K562 (cell line): ENCODE measurements around the gene CACNG3. TPM values are rescaled to one million over a fixed set of nuclear protein-coding genes. Genes with fewer than 3 reads are reported as not detected.
"Not testable (repeated sequence)": the region's sequence is repeated elsewhere in the genome, so short reads cannot be mapped to it uniquely, and the experiment has no call there.

ENCODE experiments used
- ATAC-seq: fragments of 200-7000 bp; cut with Tn5 transposase; 3 replicates; pipeline ENCODE4 v1.9.1; 2020; ENCODE audit warnings: moderate library complexity
- BruUV-seq: library from RNA; stranded (reverse); fragments of 400-500 nt; replicated peaks from 2 replicates; lab custom pipeline; 2021; lab: Mats Ljungman, UMichigan
- CTCF ChIA-PET: fragments of 300-600 bp; formaldehyde crosslinking; extraction: SDS; loops from one replicate; lab custom pipeline; 2021; ENCODE audit warnings: low intra/inter-chr PET ratio; lab: Yijun Ruan, JAX
- POLR2A ChIA-PET: fragments of 300-600, 350-650 bp; sonication (Branson Sonifier 250); formaldehyde crosslinking; extraction: SDS; loops from one replicate; lab custom pipeline; 2021; ENCODE audit warnings: antibody characterized with exemption, inconsistent platforms; lab: Yijun Ruan, JAX
- DNase-seq, 4 experiments: peaks; one replicate each; pipeline versions ENCODE4 v3.0.0 to v3.0.0-alpha.2; 2011 to 2018; ENCODE audit warnings: low spot score in 3 of 4, mixed read lengths in 3 of 4; ENCODE audit errors: extremely low read depth in 1 of 4
- FAIRE-seq: peaks from 2 replicates; lab custom pipeline; 2011; peaks lifted over from hg19 to GRCh38; lab: Jason Lieb, UNC
- H2AFZ ChIP-seq: 2 replicates; pipeline ENCODE4 v1.6.0; 2011; ENCODE audit warnings: low read depth, low read length, control low read depth, inconsistent platforms
- H3K27ac ChIP-seq: fragments of 200-600 bp; 3 replicates; pipeline ENCODE4 v1.8.0; 2011; ENCODE audit warnings: low read depth, mild to moderate bottlenecking, control low read depth, inconsistent platforms, low read length, moderate library complexity, mixed read lengths; ENCODE audit errors: extremely low read depth
- H3K27me3 ChIP-seq, 2 experiments: fragments of 300-600 bp in 1 of 2; 2 replicates in 1 of 2; 3 replicates in 1 of 2; pipeline versions ENCODE4 v1.6.0 to v1.8.0; 2011; ENCODE audit warnings: inconsistent platforms in 2 of 2, low read length in 2 of 2, mild to moderate bottlenecking in 1 of 2, mixed read lengths in 1 of 2, moderate library complexity in 1 of 2; ENCODE audit not compliant: control insufficient read depth in 2 of 2, insufficient read depth in 2 of 2
- H3K36me3 ChIP-seq: fragments of 300-600 bp; 3 replicates; pipeline ENCODE4 v1.8.0; 2011; ENCODE audit warnings: mild to moderate bottlenecking, low read length, inconsistent platforms; ENCODE audit not compliant: control insufficient read depth, insufficient read depth
- H3K4me1 ChIP-seq, 2 experiments: fragments of 200-600 bp in 1 of 2; replicated peaks in 1 of 2; 2 replicates in 1 of 2; 3 replicates in 1 of 2; pipeline versions ENCODE4 v1.5.1 to v1.8.0; 2011; ENCODE audit warnings: inconsistent platforms in 2 of 2, low read length in 2 of 2, mild to moderate bottlenecking in 1 of 2, mixed read lengths in 1 of 2, moderate library complexity in 1 of 2; ENCODE audit not compliant: control insufficient read depth in 2 of 2, insufficient read depth in 2 of 2
- H3K4me2 ChIP-seq: 2 replicates; pipeline ENCODE4 v1.6.1; 2011; ENCODE audit warnings: low read length, control low read depth, inconsistent platforms, mixed read lengths; ENCODE audit not compliant: insufficient read depth
- H3K4me3 ChIP-seq: fragments of 200-600 bp; sonication (generic), shearing (Covaris generic); 2 replicates; pipeline ENCODE4 v1.5.1; 2016; ENCODE audit warnings: control low read depth, inconsistent platforms
- H3K79me2 ChIP-seq: fragments of 200-600 bp; 3 replicates; pipeline ENCODE4 v1.8.0; 2011; ENCODE audit warnings: low read length, inconsistent platforms; ENCODE audit not compliant: control insufficient read depth, insufficient read depth
- H3K9ac ChIP-seq, 2 experiments: 2 replicates each; pipeline versions ENCODE4 v1.6.0 to v1.6.1; 2011; ENCODE audit warnings: low read depth in 2 of 2, low read length in 2 of 2, control low read depth in 1 of 2, inconsistent platforms in 1 of 2, mild to moderate bottlenecking in 1 of 2, mixed read lengths in 1 of 2; ENCODE audit not compliant: insufficient read depth in 1 of 2
- H3K9me1 ChIP-seq: one replicate; pipeline ENCODE4 v1.6.0; 2011; ENCODE audit warnings: inconsistent platforms, mild to moderate bottlenecking, low read length, moderate library complexity; ENCODE audit not compliant: control insufficient read depth, insufficient read depth
- H3K9me3 ChIP-seq: replicated peaks from 2 replicates; pipeline ENCODE4 v1.5.1; 2011; ENCODE audit warnings: low read depth, low read length, inconsistent platforms; ENCODE audit not compliant: control insufficient read depth, insufficient read depth
- H4K20me1 ChIP-seq: replicated peaks from 2 replicates; pipeline ENCODE4 v1.6.1; 2011; ENCODE audit warnings: low read length, inconsistent platforms, mixed read lengths; ENCODE audit not compliant: control insufficient read depth, insufficient read depth
- BDP1 ChIP-seq: IDR thresholded peaks from 3 replicates; pipeline ENCODE4 v1.6.1; 2011; ENCODE audit not compliant: insufficient read length, insufficient read depth
- EGR1 ChIP-seq: fragments of 450-650 bp; conservative IDR thresholded peaks from 2 replicates; pipeline ENCODE4 v1.6.1; 2017; ENCODE audit warnings: mild to moderate bottlenecking
- TCF15 ChIP-seq: fragments of 250-450 bp; sonication (Bioruptor Pico); IDR thresholded peaks from 2 replicates; pipeline ENCODE4 v1.8.0; 2022; ENCODE audit warnings: moderate library complexity, mild to moderate bottlenecking, inconsistent platforms
- TRIM24 ChIP-seq, 2 experiments: fragments of 450-650 bp; IDR thresholded peaks; 2 replicates each; pipeline ENCODE4 v1.6.1; 2016
- WGBS: fragments of 100-300 bp; shearing (Covaris generic); methylation state at CpG from one replicate; pipeline ENCODE4 v1.1.6; 2016; ENCODE audit warnings: low coverage, mixed read lengths; ENCODE audit not compliant: insufficient coverage; ENCODE audit errors: missing lambda C conversion rate; 5-methylcytosine and 5-hydroxymethylcytosine counted together
- in situ Hi-C: fragments of 300-500 bp; cut with MboI; formaldehyde crosslinking; loops from 4 replicates; pipeline ENCODE4 v1.15.0; 2018; ENCODE audit warnings: inconsistent platforms, mixed read lengths
- intact Hi-C: fragments of 100-400 bp; cut with micrococcal nuclease; formaldehyde crosslinking; loops from 2 replicates; pipeline ENCODE4 v1.14.2; 2022
- polyA plus RNA-seq, 8 experiments: library from polyadenylated mRNA; depleted of rRNA in 4 of 8; stranded (reverse) in 5 of 8; unstranded in 3 of 8; fragments of >200 nt; fragmentation: Nextera tagmentation in 2 of 8; fragmentation: Illumina TruSeq in 1 of 8; extraction: Ambion mirVana in 2 of 8; extraction: Trizol in 1 of 8; gene quantifications; 2 replicates each; pipeline versions ENCODE4 v1.2.1 to v1.2.3, GENCODE V29; 2011 to 2014; ENCODE audit warnings: inconsistent platforms in 1 of 8, missing spikeins in 1 of 8
- total RNA-seq, 7 experiments: library from RNA; depleted of rRNA in 6 of 7; stranded (reverse); fragments of >200 nt in 6 of 7; fragmentation: Illumina TruSeq in 2 of 7; extraction: Trizol in 2 of 7; gene quantifications; 2 replicates each; pipeline versions ENCODE4 v1.2.1 to v1.2.3, GENCODE V29; 2011 to 2021; ENCODE audit warnings: low replicate concordance in 1 of 7

Gene CACNG3
- total and polyA plus RNA-seq, 9 of the 15 experiments (the other 6 are each of a cell fraction or from before 2014, with no cell fraction given): not detected

DNA sequence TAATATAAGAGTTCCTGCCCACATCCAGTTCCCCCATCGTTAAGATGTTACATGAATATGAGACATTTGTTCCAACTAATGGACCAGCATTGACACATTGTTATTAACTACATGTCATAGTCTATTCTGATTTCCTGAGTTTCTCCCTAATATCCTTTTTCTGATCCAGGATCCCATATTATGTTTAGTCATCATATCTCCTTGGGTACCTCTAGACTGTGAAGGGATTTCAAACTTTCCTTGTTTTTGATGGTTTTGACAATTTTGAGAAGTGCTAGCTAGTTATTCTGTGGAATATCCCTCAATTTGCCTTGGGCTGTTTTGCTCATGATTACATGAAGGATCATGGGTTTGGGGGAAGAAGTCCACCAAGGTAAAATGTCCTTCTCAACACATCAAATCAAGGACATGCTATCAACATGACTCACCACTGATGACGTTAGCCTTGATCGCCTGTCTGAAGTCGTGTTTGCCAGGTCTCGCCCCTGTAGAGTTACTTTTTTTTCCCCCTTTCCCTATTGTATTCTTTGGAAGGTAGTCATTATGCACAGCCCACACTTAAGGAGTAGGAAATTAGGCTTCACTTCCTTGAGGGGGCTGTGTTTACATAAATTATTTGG is 42.5 kb downstream of the CACNG3 start (continued):
- TF ChIP-seq TCF15 (CRISPR knock-in tag) (no peak), TRIM24 (IDR thresholded peaks at IDR 0.05) (no peak), BDP1 (no peak), EGR1 (no peak)

GRCh38 chr16:24300750-24301149 is 44.6 kb downstream of the CACNG3 start:
- H4K20me1 ChIP-seq, H2AFZ ChIP-seq, H3K9me1 ChIP-seq, in situ Hi-C loops, BruUV-seq, H3K27ac ChIP-seq, DNase-seq, CTCF ChIA-PET, FAIRE-seq, H3K9me3 ChIP-seq, H3K9ac ChIP-seq, H3K4me2 ChIP-seq, H3K4me3 ChIP-seq, H3K79me2 ChIP-seq, ATAC-seq, H3K36me3 ChIP-seq, intact Hi-C loops, H3K4me1 ChIP-seq: not testable (repeated sequence)
- WGBS: 3% methylated on average over 5 of the region's 6 CpGs
- POLR2A ChIA-PET: interaction anchor here (0.7 kb wide), 1 partner anchor 289 kb away, joined by 4 read pairs; no protein-coding TSS in a partner anchor
- peaks cover 5 to 13% of the 10 kb centered on the region in 2 experiments; a peak in 2 of 5 replicates for H3K27me3 ChIP-seq
